ENCODE data around the gene TTC28. TPM values are rescaled to one million over a fixed set of nuclear protein-coding genes. Genes with fewer than 3 reads are reported as not detected.

The TTC28 gene
- total RNA-seq, 4 donors from 2014 or later = 10.2 to 23.8 (median 13.4) TPM

- WGBS, 2 donors = 75 to 79% methylated on average over 8 of the region's 8 CpGs
- no peak for DNase-seq (ENCODE audit: low spot score in 2 of 2)
Observed at GRCh38 chr22:27959335-27960090, 720.1 kb downstream of the TTC28 start.

GRCh38 chr22:27952779-27953178 lies 726.9 kb downstream of the TTC28 start:
- 78 to 79% methylated on average over 3 of the region's 3 CpGs for WGBS, 2 donors
- TF ChIP-seq POLR2A (IDR thresholded peaks at IDR 0.05) (no peak), CTCF (IDR thresholded peaks at IDR 0.05) (no peak)
- intact Hi-C loops (cut with DNase I; ENCODE audit: low total_unique reads) = no loop called here
- no peak overlapping the region for H3K4me3 ChIP-seq (ENCODE audit: low read depth, poor library complexity, severe bottlenecking)
- DNase-seq (ENCODE audit: low spot score in 2 of 2) = no peak

More at GRCh38 chr22:27959335-27960090, 720.1 kb downstream of the TTC28 start:
- intact Hi-C loops (cut with DNase I; ENCODE audit: low total_unique reads) = no loop called here
- no peak for TF ChIP-seq POLR2A (IDR thresholded peaks at IDR 0.05)
- no peak for TF ChIP-seq CTCF (IDR thresholded peaks at IDR 0.05)
- no peak overlapping the region for H3K4me3 ChIP-seq (ENCODE audit: low read depth, poor library complexity, severe bottlenecking)

- 88 to 89% methylated on average over 3 of the region's 3 CpGs for WGBS, 2 donors
- DNase-seq (ENCODE audit: low spot score in 2 of 2) = no peak
- intact Hi-C loops (cut with DNase I; ENCODE audit: low total_unique reads) = no loop called here
- no peak for TF ChIP-seq POLR2A (IDR thresholded peaks at IDR 0.05)
- TF ChIP-seq CTCF (IDR thresholded peaks at IDR 0.05) = no peak
- no peak overlapping the region for H3K4me3 ChIP-seq (ENCODE audit: low read depth, poor library complexity, severe bottlenecking)
Observed at GRCh38 chr22:27952091-27952490, 727.5 kb downstream of the TTC28 start.

GRCh38 chr22:27949421-27949820 lies 730.2 kb downstream of the TTC28 start:
- H3K4me3 ChIP-seq (ENCODE audit: low read depth, poor library complexity, severe bottlenecking) = no peak overlapping the region
- WGBS, 2 donors = 91 to 92% methylated on average over 3 of the region's 3 CpGs
- no peak for DNase-seq (ENCODE audit: low spot score in 2 of 2)
- TF ChIP-seq POLR2A (IDR thresholded peaks at IDR 0.05) (no peak), CTCF (IDR thresholded peaks at IDR 0.05) (no peak)
- intact Hi-C loops (cut with DNase I; ENCODE audit: low total_unique reads) = no loop called here

- DNase-seq (ENCODE audit: low spot score in 2 of 2) = no peak
- TF ChIP-seq CTCF (IDR thresholded peaks at IDR 0.05) = no peak
- TF ChIP-seq POLR2A (IDR thresholded peaks at IDR 0.05) = no peak
- 92 to 93% methylated on average over 2 of the region's 2 CpGs for whole genome bisulfite sequencing, 2 donors
- H3K4me3 ChIP-seq (ENCODE audit: low read depth, poor library complexity, severe bottlenecking) = no peak overlapping the region
- intact Hi-C loops (cut with DNase I; ENCODE audit: low total_unique reads) = no loop called here
Observed at GRCh38 chr22:27948569-27948968, 731.1 kb downstream of the TTC28 start.

- WGBS, 2 donors = 96 to 99% methylated on average over 4 of the region's 4 CpGs
- intact Hi-C loops (cut with DNase I; ENCODE audit: low total_unique reads) = no loop called here
Observed at GRCh38 chr22:27947448-27947847, 732.2 kb downstream of the TTC28 start.

More at GRCh38 chr22:27947448-27947847, 732.2 kb downstream of the TTC28 start:
- no peak overlapping the region for H3K4me3 ChIP-seq (ENCODE audit: low read depth, poor library complexity, severe bottlenecking)
- DNase-seq (ENCODE audit: low spot score in 2 of 2) = no peak
- TF ChIP-seq POLR2A (IDR thresholded peaks at IDR 0.05) (no peak), CTCF (IDR thresholded peaks at IDR 0.05) (no peak)

Measured in lower leg skin (tissue), 4 donors.